NCI-H460 (cell line): ENCODE data around the gene HOXB7. TPM values are rescaled to one million over a fixed set of nuclear protein-coding genes. Genes with fewer than 3 reads are reported as not detected.
A peak's percentile ranks its signal among the peaks of the same experiment; 100 is the strongest.

Experiments
- DNase-seq: peaks from one replicate; pipeline ENCODE4 v3.0.0-alpha.2; 2016; ENCODE audit warnings: low read depth; ENCODE audit errors: extremely low read depth
- total RNA-seq: library from RNA; depleted of rRNA; stranded (reverse); fragments of >200 nt; shearing (Covaris generic); gene quantifications from 2 replicates; pipeline ENCODE4 v1.2.3, GENCODE V29; 2014

HOXB7 gene
- total RNA-seq, 1 experiment from 2014 or later = 13.0 TPM

GRCh38 chr17:48637323-48638260, 26.8 kb upstream of the HOXB7 start:
- DNase-seq = no peak

GRCh38 chr17:48636177-48637018, 25.6 kb upstream of the HOXB7 start:
- no peak for DNase-seq

- no peak for DNase-seq
These were observed 23.8 kb upstream of the HOXB7 start for GRCh38 chr17:48634493-48635208.

- DNase-seq = no peak
These were observed 22.5 kb upstream of the HOXB7 start for GRCh38 chr17:48633266-48633677.

DNA sequence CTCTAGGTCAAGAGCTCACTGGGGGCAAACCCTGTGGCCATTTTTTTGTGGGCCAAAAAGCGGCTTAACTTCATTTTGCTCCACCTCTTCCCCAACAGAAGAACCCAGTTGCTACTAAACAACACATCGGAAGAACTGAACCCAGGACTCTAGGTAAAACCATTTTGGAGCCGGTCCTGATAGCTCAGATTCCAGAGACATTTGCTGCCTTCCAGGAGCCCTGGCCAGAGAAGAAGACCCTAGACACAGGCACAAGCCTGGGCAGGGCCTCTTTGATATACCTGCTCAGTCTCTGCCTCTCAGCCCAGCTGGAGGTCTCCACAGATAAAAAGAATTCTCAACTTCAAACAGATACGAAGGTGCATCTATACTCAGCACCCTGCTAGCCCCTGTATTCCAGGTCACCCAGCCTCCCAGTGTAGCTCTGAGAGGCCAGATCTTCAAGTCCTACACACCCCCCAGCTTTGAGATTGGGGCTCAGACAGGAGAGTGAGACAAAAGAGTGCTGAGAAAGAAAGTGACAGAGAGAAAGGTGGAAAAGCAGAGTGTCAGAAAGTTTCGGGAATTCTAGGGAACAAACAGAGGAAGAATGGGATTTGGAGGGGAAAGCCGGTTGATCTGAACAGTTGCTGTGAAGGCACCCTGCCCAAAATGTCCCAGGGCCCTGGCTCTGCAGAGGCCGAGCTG, 21.9 kb upstream of the HOXB7 start:
- no peak for DNase-seq

GRCh38 chr17:48631693-48632578, 21.1 kb upstream of the HOXB7 start:
- no peak for DNase-seq

DNA sequence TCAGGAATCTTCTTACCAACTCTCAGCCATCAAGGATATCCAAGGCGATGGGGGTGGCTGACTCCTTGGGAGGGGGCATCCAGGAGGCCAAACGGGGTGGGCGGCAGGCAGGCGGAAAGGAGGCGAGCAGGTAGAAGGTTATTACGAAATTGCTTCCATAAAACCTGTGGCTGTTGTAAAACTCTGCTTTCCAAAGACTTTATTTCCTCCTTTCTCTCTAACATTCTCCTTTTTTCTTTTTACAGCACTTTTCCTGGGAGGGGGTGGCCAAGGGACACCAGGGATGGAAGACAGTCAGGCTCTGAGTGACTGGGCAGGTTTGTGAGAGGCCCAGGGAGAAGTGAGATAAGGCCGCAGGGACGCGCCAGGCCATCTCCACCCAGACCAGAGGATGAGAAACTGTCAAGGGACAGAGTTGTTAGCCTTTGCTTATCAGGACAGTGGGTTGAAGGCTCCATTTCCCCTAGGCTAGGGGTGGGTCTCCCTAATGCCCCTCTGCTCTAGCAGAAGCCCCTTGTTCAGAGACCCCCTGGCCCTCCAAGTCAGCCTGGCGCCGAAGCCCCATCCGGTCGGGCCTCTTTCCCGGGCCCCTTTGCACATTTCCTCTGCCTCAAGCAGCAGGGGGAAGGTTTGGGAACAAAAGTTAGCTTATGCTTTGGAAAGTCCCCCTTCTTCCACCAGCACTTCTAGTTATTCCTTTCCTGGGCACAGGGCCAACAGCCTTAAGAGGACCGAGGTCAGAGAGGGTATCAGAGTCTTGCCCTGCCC, 20.3 kb upstream of the HOXB7 start:
- no peak for DNase-seq

GRCh38 chr17:48630009-48630924, 19.4 kb upstream of the HOXB7 start:
- DNase-seq = no peak

DNA sequence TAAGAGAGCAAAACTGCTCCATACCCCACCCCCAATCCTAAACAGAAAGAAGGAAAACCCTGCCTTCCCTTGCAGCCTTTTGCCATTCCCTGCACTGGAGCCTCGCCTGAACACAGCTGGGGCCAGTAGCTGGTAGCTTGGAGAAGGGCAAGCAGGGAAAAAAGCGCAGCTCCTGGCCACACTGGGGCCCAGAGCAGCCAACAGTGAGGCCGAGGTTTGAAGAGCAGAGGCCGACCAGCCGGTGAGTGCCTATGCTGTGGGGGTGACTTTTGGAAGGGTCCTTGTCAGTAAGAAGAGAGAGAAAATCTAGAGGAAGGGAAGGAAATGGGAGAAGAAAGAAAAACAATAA, 18.6 kb upstream of the HOXB7 start:
- DNase-seq = no peak

DNA sequence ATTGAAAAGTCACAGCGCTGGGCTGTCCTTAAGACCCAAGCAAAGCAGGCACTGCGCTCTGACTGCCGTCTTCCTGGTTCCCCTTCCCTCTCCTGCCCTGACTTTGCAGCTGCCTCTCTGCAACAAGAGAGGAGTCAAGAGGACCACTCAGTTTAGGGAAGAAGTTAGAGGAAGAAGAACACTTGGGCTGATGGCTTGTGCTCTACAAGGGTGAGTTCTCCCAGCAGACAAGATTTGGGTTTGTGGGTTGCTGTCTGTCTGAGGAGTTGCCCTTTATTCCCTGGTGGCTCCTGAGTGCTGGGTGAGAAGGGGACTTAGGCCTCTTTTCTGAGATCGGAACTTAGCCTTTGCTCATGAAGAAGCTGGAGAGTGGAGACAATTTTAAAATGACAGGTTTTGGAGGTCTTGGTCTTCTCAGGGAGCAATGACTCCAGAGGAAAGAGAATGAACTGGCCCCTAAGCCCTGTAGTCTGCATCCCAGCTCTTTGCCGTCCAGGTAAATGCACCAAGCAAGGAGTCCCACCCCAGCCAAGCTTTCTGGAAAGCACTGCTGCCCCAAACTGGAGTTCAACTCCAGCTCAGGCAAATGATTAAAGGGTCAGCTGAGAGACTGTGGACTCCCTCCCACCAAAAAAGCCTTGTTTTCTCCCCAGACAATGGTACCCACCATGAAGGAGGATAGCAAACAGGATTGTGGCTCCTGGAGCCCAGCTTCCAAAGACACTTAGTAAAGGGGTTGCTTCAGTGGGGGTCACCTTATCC, 18.0 kb upstream of the HOXB7 start:
- DNase-seq = no peak

- DNase-seq = no peak
These were observed 17.1 kb upstream of the HOXB7 start for GRCh38 chr17:48627623-48628521.

DNA sequence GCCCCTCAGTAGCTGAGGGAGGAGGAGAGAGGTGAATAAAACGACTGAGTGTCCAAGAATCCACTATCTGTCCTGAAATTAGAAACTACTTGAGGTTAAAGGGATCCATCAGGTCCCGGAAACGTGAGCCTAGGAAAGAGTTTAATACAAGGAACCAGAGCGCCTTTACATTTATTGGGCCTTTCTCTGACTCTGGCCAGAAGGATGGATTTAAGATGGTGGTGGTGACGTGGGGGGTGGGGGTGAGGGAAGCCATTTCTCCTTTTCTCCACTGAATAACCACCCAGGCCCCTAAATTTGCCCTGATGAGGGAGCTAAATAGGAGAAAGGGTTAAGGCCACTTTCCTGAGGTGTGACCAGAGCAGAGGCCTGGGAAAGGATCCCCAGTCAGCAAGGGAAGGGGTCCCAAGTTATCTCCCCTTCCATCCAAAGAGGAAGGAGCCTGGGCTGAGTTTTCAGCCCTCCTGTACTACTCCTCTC, 16.3 kb upstream of the HOXB7 start:
- no peak for DNase-seq

GRCh38 chr17:48626245-48627117, 15.7 kb upstream of the HOXB7 start, which contains the start of gene HOXB9:
Gene HOXB9, minus strand, starts transcription at chr17:48626358. Its CDS starts 89 bp downstream, at chr17:48626269.
- DNase-seq = peak; percentile 81

DNA sequence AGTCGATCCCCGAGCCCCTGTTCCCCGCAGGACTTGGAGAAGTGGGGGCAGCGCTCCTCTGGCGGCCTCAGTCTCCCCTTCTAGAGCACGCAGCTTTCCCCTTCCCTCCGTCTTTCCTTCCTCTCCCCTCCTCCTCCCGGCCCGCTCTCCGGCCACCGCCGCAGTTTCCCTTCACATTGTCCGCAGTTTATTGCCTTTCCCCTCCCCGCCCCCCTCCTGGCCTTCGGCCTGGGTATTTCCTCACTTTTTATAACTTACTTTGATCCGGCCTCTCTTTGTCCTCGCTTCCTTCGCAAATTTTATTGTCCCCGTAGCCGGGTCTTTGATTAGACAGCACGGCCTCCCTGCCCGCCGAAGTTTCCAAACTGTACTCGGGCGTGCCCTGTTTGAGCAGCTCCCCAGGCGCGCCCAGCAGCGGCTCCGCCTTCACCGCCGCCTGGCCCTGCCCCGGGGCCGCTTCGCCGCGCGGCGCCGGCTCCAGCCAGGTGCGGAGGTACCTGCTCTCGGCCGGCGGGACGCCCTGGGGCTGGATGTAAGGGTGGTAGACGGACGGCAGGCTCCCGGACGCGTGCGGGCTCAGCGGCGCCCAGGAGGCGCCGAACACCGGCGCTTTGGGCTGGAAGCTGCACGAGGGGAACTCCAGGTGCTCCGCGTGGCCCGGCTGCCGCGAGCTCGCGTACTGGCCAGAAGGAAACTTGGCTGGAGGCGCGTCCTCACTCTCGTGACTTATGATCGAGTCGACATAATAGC, 14.9 kb upstream of the HOXB7 start:
- DNase-seq = no peak
